ENCODE data around the gene TIAM1.
A peak's percentile ranks its signal among the peaks of the same experiment; 100 is the strongest.

TIAM1 gene

GRCh38 chr21:31329456-31330143 lies 14.5 kb downstream of the TIAM1 start:
- no peak for DNase-seq (ENCODE audit: low read depth)

- DNase-seq (ENCODE audit: low read depth) = peak; percentile 40
Observed at GRCh38 chr21:31326522-31327242, 17.4 kb downstream of the TIAM1 start.

GRCh38 chr21:31318971-31319370 lies 25.1 kb downstream of the TIAM1 start:
- DNase-seq (ENCODE audit: low read depth) = no peak

- no peak for DNase-seq (ENCODE audit: low read depth)
Observed at GRCh38 chr21:31317688-31318087, 26.4 kb downstream of the TIAM1 start.

GRCh38 chr21:31316488-31317169 lies 27.4 kb downstream of the TIAM1 start:
- no peak for DNase-seq (ENCODE audit: low read depth)

GRCh38 chr21:31316072-31316471 lies 28.0 kb downstream of the TIAM1 start:
- no peak for DNase-seq (ENCODE audit: low read depth)

- DNase-seq (ENCODE audit: low read depth) = no peak
Observed at GRCh38 chr21:31310750-31311149, 33.3 kb downstream of the TIAM1 start.

GRCh38 chr21:31308584-31308983 lies 35.5 kb downstream of the TIAM1 start:
- DNase-seq (ENCODE audit: low read depth) = no peak

GRCh38 chr21:31305888-31306287 lies 38.2 kb downstream of the TIAM1 start:
- no peak for DNase-seq (ENCODE audit: low read depth)

GRCh38 chr21:31299291-31300147 lies 44.5 kb downstream of the TIAM1 start:
- DNase-seq (ENCODE audit: low read depth) = no peak

GRCh38 chr21:31298618-31299269 lies 45.3 kb downstream of the TIAM1 start:
- DNase-seq (ENCODE audit: low read depth) = no peak

- no peak for DNase-seq (ENCODE audit: low read depth)
Observed at GRCh38 chr21:31297806-31298205, 46.3 kb downstream of the TIAM1 start.

GRCh38 chr21:31295676-31296075 lies 48.4 kb downstream of the TIAM1 start:
- no peak for DNase-seq (ENCODE audit: low read depth)

- DNase-seq (ENCODE audit: low read depth) = no peak
Observed at GRCh38 chr21:31294691-31295090, 49.4 kb downstream of the TIAM1 start.

GRCh38 chr21:31293986-31294385 lies 50.1 kb downstream of the TIAM1 start:
- peak; percentile 52 for DNase-seq (ENCODE audit: low read depth)

GRCh38 chr21:31290765-31291164 lies 53.3 kb downstream of the TIAM1 start:
- DNase-seq (ENCODE audit: low read depth) = no peak

- no peak for DNase-seq (ENCODE audit: low read depth)
Observed at GRCh38 chr21:31289702-31290101, 54.4 kb downstream of the TIAM1 start.

GRCh38 chr21:31288191-31288590 lies 55.9 kb downstream of the TIAM1 start:
- DNase-seq (ENCODE audit: low read depth) = no peak

- DNase-seq (ENCODE audit: low read depth) = no peak
Observed at GRCh38 chr21:31287201-31287600, 56.9 kb downstream of the TIAM1 start.

- no peak for DNase-seq (ENCODE audit: low read depth)
Observed at GRCh38 chr21:31286621-31287020, 57.4 kb downstream of the TIAM1 start.

- DNase-seq (ENCODE audit: low read depth) = no peak
Observed at GRCh38 chr21:31284797-31285397, 59.2 kb downstream of the TIAM1 start.
